HG02943 (cell line): ENCODE data around the gene NRXN3.
"Not testable (repeated sequence)": the region's sequence is repeated elsewhere in the genome, so short reads cannot be mapped to it uniquely, and the experiment has no call there.

Experiments used
- ATAC-seq: cut with Tn5 transposase; IDR thresholded peaks from one replicate; pipeline ENCODE4 v1.9.1; 2021; ENCODE audit warnings: mild to moderate bottlenecking, low read depth, moderate library complexity; ENCODE audit not compliant: unreplicated experiment

The NRXN3 gene

GRCh38 chr14:78967111-78967809, 797.1 kb downstream of the NRXN3 start:
- ATAC-seq: no peak

GRCh38 chr14:78968265-78968664, 798.1 kb downstream of the NRXN3 start:
- no peak for ATAC-seq

- no peak for ATAC-seq
Measured at GRCh38 chr14:78970677-78971076, 800.5 kb downstream of the NRXN3 start.

DNA sequence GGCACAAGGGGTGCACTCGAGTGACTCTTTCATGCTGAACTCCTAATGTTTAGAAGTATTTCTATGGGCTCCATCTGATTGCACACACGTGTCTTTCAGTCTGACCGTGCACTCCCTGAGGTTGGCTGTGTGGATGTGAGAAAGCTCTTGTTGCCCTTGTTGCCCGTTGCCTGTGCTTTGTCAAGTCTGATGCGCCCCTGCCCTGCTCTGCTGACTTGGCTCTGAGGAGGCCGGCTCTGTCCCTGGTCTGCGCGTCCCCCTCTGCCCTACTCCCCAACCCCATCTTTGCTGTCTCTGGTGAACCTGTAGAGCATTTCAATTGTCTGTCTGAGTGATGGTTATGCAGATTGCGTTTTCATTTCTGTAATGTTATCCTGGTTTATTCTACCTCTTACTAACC, 802.3 kb downstream of the NRXN3 start:
- no peak for ATAC-seq

DNA sequence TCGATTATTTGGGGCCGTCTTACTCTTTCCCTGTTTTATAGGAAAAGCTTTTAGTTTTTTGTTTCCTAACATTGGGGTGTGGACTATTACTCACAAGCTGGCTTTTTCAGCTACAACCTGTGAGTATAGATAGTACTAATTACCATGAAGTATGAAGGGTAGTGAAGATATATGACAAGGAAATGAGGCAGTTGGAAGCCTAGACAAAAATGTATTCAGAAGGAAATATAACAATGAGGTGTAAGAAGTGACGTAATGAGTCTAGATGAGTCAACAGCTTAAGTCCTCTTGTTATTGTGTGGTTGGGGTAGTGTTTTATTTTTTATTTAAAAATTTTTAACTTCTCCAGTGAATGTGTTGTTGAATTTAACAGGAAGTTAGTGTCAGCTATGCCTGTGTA, 804.5 kb downstream of the NRXN3 start:
- no peak for ATAC-seq

DNA sequence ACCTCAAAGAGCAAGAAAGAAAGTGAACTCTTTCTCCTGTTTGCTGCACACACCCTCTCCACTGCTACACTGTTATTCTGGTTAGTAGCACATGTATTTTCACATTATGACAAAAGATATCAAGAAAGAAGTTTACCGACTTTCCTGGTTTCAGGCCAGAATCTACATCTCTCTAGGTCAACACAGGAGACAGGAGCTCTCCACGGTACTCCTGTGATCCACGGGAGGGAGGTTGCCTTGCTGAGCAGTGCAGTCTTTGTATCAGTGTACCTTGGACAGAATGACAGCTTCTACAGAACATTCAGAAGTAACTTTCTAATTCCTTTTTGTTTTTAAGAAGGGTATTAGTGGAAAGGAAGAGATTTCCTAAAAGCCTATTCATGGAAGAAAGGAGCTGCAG, 805.6 kb downstream of the NRXN3 start:
- no peak for ATAC-seq

DNA sequence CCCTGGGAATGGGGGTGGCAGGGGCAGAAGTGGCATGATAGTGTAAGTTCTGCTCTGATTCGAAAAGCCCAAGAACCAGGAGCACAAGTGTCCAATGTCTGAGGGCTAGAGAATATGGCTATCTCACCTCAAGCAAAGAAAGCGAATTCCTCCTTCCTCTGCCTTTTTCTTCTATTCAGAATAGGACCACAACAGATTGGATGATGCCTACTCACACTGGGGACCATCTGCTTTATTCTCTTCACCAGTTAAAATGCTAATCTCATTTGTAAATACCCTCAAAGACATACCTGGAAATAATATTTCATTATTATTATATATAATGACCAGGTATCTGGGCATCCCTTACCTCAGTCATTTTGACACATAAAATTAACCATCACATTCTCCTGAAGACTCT, 808.7 kb downstream of the NRXN3 start:
- ATAC-seq: no peak

DNA sequence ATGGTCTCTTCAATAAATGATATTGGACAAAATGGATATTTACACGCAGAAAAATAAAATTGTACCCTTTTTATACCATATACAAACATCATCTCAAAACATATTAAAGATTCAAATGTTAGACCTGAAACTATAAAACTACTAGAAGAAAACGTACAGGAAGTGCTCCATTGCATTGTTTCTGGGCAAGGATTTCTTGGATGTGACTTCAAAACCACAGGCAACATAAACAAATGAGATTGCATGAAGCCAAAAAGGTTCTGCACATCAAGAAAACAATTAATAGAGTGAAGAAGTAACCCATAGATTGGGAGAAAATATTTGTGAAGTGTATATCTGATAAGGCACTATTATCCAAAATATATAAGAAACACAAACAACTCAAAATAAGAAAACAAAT, 812.4 kb downstream of the NRXN3 start:
- no peak for ATAC-seq

- ATAC-seq: no peak
Measured at GRCh38 chr14:78983126-78983525, 813.0 kb downstream of the NRXN3 start.

DNA sequence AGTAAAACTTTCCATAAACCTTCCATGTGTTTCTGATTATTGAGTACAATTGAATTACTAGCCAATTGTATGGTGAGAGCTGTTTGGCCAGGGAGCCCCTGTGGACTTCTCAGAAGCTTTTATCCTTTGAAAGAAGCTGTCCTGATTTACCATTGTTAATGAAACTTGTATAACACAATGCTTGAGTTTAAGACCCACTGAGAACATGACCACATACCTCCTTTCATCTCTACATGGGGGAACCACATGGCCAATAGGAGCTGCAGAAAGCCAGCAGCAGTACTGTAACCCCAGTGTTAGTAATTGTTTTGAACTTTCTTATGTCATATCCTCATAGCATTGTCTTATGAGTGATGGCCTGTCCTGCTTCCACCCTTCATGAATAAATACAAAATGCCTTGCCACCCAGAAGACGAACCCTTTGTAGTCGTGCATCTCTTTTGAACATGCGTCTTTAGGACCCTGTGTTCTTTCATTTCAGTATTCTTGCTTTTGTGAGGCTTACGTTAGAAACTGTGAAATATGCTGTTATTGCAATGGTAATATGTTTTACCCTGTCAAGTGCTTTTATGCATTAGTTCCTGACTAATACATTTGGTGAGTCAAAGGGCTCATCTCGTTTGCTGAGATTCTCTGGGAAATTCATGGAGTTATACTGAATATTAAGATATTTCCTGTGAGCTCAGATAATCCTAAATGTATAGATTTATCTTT, 815.7 kb downstream of the NRXN3 start:
- no peak for ATAC-seq

- no peak for ATAC-seq
Measured at GRCh38 chr14:78986989-78987388, 816.8 kb downstream of the NRXN3 start.

DNA sequence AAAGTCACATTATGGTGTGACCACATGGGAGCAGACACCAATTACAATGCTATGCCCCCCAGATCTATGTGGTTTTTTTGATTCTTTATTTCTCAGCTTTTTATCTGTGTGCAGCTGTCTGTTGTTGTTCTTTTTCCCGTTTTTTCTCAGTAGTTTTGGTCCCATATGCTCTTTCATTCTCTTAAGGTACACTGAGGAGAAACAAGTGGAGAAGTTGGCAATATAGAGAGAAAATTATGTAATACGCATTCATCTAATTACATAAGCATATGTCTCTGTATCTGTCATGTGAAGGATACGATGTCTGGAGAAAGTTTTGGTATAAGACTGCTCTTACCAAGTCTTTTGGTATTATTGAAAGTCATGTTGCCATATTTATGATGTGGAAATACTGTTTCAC, 819.0 kb downstream of the NRXN3 start:
- ATAC-seq: no peak

DNA sequence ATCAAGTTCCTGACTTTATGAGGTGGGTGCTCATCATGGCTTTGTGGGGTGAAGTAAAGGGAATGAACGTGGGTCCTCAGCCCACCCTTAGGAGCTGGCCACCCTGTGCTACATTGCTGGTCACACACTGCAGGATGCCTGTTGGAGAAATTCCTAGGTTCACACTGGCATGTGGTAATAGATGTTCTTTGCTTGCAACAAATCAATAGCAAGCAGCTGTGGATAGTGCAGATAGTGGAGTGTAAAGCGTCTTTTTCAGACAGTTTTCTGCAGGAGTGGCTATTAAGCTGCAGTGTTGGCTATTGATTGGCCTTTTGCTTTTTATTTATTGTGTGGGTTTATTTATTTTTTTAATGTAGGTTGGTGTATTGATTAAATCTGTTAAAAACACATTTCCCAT, 822.7 kb downstream of the NRXN3 start:
- ATAC-seq: no peak

- no peak for ATAC-seq
Measured at GRCh38 chr14:78997811-78998210, 827.6 kb downstream of the NRXN3 start.

DNA sequence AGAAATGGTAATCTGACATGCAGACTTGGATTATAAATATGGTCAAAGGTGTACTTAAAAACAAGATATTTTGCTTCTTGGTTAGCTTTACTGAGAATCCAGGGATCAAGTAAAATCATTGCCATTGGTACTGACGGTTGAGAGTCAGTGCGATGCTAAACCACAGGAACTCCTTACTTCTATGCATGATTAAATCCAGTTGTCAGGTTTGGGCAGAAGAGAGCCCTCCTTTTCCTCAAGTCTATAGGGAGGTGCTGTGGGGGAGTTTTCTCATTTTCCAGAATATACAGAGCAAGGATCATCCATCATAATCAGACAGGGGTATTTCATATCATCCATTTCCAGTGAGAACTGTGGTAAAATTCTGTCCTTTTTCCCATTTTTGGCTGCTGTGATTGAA, 839.1 kb downstream of the NRXN3 start:
- no peak for ATAC-seq

- no peak for ATAC-seq
Measured at GRCh38 chr14:79011091-79011919, 841.1 kb downstream of the NRXN3 start.

GRCh38 chr14:79011920-79012204, 841.7 kb downstream of the NRXN3 start:
- no peak for ATAC-seq

- no peak for ATAC-seq
Measured at GRCh38 chr14:79016828-79017505, 846.8 kb downstream of the NRXN3 start.

DNA sequence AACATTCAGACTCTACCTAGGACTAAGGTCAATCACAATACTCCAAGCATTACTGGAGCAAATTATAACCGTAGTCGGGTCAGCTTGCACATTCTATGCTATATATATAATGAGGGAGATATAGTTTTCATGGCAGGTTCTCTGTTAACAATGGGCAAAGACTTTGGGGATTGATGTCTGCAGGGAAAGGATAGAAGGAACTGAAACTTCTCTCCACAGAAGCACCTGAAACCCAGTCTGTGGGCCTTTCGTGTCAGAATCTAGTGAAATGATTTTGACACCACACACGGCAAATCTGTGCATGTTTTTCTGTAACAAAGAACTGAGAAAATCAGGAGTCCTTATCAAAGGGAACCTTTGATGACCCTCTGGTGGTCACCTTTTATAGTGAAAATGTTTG, 847.4 kb downstream of the NRXN3 start:
- no peak for ATAC-seq

- ATAC-seq: no peak
Measured at GRCh38 chr14:79018836-79019235, 848.7 kb downstream of the NRXN3 start.

DNA sequence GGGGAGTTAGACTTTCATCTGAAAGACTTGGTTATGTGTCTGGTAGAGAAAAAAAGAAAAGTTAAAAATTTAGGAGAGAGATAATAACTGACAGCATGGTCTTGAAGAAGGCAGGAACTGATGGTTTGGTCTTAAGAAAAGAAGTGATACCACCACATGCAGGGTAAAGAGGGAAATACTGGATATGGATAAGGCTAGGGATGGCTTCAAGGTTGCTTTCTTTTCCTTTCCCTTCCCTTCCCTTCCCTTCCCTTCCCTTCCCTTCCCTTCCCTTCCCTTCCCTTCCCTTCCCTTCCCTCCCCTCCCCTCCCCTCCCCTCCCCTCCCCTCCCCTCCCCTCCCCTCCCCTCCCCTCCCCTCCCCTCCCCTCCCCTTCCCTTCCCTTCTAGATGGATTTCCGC, 849.7 kb downstream of the NRXN3 start:
- not testable (repeated sequence) for ATAC-seq
